ENCODE results near the gene NFATC3.

The NFATC3 gene

DNA sequence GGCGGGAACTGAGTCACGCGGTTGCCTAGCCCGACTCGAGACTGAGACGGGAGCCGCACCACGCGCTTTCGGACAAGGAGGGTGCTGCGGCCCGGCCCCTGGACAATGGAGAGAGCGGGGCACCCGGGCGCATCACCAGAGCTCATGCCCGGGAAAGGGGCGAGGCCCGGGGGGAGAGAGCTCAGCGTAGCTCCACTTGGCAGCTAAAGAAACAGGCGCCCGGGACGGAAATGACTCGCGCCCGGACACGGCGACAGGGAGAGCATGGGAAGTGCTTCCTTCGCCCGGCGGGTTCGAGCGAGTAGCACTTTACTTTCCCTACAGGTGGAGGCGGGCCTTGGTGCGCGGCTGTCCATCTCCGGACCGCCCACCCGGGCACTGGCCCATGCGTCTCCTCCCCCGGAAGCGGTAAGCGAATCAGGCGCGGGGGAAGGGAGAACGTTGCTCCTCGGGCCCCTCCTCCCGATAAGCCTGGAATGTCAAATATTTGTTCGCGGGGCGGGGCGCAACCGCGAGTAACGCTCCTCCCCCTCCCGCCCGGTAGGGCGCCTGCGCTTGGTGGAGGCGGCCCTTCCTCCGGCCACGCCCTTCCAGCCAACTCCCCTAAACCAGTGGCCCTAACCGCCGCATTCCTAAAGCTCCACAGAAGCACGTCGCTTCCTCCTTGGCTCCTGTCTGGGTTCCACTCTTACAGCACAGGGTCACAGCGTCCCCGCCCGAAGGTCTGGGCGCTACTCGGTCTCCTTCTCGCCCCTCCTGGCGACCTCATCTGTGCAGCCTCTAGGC, 152.3 kb downstream of the NFATC3 start:
- H3K27ac ChIP-seq = peak overlapping the region; percentile 59
- H3K36me3 ChIP-seq (ENCODE audit: insufficient read depth) = no peaks in the 10 kb centered on the region
- H3K27me3 ChIP-seq (ENCODE audit: insufficient read depth, low read depth) = no peaks in the 10 kb centered on the region
- H3K4me1 ChIP-seq (ENCODE audit: low read depth, poor library complexity, severe bottlenecking) = peaks cover 26% of the 10 kb centered on the region
- H3K4me2 ChIP-seq = peak overlapping the region; percentile 87
- peak overlapping the region; percentile 71 for H2AFZ ChIP-seq (ENCODE audit: low read depth)
- H3K79me2 ChIP-seq (ENCODE audit: insufficient read depth, low read depth) = no peaks in the 10 kb centered on the region
- no peaks in the 10 kb centered on the region for H4K20me1 ChIP-seq (ENCODE audit: insufficient read depth)
- H3K4me3 ChIP-seq (IDR thresholded peaks at IDR 0.05; ENCODE audit: insufficient read depth, low read depth, low read length) = no peak overlapping the region
- TF ChIP-seq, protein P1, sequence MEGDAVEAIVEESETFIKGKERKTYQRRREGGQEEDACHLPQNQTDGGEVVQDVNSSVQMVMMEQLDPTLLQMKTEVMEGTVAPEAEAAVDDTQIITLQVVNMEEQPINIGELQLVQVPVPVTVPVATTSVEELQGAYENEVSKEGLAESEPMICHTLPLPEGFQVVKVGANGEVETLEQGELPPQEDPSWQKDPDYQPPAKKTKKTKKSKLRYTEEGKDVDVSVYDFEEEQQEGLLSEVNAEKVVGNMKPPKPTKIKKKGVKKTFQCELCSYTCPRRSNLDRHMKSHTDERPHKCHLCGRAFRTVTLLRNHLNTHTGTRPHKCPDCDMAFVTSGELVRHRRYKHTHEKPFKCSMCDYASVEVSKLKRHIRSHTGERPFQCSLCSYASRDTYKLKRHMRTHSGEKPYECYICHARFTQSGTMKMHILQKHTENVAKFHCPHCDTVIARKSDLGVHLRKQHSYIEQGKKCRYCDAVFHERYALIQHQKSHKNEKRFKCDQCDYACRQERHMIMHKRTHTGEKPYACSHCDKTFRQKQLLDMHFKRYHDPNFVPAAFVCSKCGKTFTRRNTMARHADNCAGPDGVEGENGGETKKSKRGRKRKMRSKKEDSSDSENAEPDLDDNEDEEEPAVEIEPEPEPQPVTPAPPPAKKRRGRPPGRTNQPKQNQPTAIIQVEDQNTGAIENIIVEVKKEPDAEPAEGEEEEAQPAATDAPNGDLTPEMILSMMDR (conservative IDR thresholded peaks at IDR 0.05; ENCODE audit: low read depth, low read length) = no peak
- peak overlapping the region; percentile 54; the same call in 1 of the 2 replicates for H3K9ac ChIP-seq

DNA sequence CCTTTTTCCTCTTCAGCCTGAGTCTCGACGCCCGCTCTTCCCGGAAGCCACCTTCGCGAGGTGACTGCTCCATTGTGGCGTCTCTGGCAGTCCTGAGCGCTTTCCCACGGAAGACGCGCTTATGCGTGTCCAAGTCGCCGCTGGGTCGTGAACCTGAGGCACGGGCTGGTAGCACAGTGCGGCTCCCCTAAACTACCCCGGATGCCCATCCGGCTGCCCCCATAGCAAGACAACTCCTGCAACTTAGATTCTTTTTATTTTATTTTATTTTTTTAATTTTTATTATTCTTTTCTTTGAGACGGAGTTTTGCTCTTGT, 152.8 kb downstream of the NFATC3 start:
- Histone ChIP-seq H3K79me2 (ENCODE audit: insufficient read depth, low read depth) (no peaks in the 10 kb centered on the region), H3K27ac (peak overlapping the region; percentile 59), H3K4me2 (peak overlapping the region; percentile 87), H3K4me1 (ENCODE audit: low read depth, poor library complexity, severe bottlenecking) (peaks cover 26% of the 10 kb centered on the region), H2AFZ (ENCODE audit: low read depth) (peak overlapping the region; percentile 38), H3K27me3 (ENCODE audit: insufficient read depth, low read depth) (no peaks in the 10 kb centered on the region), H3K36me3 (ENCODE audit: insufficient read depth) (no peaks in the 10 kb centered on the region), H3K4me3 (IDR thresholded peaks at IDR 0.05; ENCODE audit: insufficient read depth, low read depth, low read length) (no peak overlapping the region), H3K9ac (peak overlapping the region; percentile 54; the same call in 1 of the 2 replicates), H4K20me1 (ENCODE audit: insufficient read depth) (no peaks in the 10 kb centered on the region)
- TF ChIP-seq, protein P1 (conservative IDR thresholded peaks at IDR 0.05; ENCODE audit: low read depth, low read length) = no peak

DNA sequence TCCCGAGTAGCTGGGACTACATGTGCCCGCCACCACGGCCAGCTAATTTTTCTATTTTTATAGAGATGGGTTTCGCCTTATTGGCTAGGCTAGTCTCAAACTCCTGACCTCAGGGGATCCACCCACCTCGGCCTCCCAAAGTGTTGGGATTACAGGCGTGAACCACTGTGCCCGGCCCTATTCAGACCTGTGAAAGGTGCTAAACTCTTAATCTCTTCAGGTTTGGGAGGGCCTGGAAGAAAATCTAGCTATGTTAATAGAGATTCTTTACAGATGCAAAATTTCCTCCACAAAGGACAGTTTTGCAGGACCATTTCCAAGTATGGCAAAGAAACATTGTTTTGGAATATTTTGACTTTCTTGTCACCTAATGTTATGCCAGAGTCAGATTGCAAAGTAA, 156.9 kb downstream of the NFATC3 start:
- TF ChIP-seq, protein P1 (conservative IDR thresholded peaks at IDR 0.05; ENCODE audit: low read depth, low read length) = no peak
- H3K4me2 ChIP-seq = no peak overlapping the region
- H3K79me2 ChIP-seq (ENCODE audit: insufficient read depth, low read depth) = peaks cover 18% of the 10 kb centered on the region
- H2AFZ ChIP-seq (ENCODE audit: low read depth) = no peak overlapping the region
- H3K4me1 ChIP-seq (ENCODE audit: low read depth, poor library complexity, severe bottlenecking) = peaks cover 29% of the 10 kb centered on the region
- no peak overlapping the region for H3K4me3 ChIP-seq (IDR thresholded peaks at IDR 0.05; ENCODE audit: insufficient read depth, low read depth, low read length)
- no peak overlapping the region for H3K9ac ChIP-seq
- H3K27me3 ChIP-seq (ENCODE audit: insufficient read depth, low read depth) = no peaks in the 10 kb centered on the region
- H3K27ac ChIP-seq = no peak overlapping the region
- no peaks in the 10 kb centered on the region for H4K20me1 ChIP-seq (ENCODE audit: insufficient read depth)
- H3K36me3 ChIP-seq (ENCODE audit: insufficient read depth) = no peaks in the 10 kb centered on the region

DNA sequence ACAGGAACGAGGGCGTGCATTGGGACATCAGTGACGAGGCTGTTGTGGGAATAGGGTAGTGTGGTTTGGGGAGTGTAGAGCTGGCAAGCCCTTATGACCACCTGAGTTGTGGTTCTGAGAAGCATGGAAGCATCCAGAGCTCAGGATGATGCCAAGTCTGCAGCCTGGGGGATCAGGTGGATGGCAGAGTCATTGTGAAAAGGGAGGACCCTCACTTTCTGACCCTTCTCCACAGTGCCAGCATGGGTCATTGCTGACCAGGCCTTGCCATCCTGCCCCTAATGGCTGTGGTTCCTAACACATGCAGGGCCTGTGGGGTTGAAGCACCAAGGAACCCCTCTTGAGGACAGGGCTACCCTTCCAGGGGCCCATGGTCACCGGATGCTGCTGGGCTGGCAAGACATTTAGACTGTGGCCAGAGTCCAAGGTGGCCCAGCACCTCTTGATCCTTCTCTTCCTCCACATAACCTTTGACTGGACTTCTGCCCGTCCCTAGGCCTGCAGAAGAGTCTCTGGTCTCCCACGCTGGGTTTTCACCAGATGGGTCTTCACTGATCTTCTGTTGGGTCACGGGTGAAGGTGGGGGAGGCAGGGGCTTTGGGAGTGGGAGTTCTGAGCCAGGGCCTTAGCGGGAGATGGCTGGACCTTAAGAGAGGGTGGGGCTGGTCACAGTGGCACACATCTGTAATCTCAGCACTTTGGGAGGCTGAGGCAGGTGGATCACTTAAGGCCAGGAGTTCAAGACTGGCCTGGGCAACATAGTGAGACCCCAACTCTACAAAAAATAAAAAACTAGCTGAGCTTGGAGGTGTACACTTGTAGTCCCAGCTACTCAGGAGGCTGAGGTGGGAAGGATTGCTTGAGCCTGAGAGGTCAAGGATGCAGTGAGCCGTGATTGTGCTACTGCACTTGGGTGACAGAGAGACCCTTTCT, 158.0 kb downstream of the NFATC3 start:
- Histone ChIP-seq H3K79me2 (ENCODE audit: insufficient read depth, low read depth) (peaks cover 29% of the 10 kb centered on the region), H4K20me1 (ENCODE audit: insufficient read depth) (no peaks in the 10 kb centered on the region), H3K27ac (no peak overlapping the region), H3K4me3 (IDR thresholded peaks at IDR 0.05; ENCODE audit: insufficient read depth, low read depth, low read length) (no peak overlapping the region), H3K27me3 (ENCODE audit: insufficient read depth, low read depth) (no peaks in the 10 kb centered on the region), H3K9ac (no peak overlapping the region), H2AFZ (ENCODE audit: low read depth) (no peak overlapping the region), H3K4me1 (ENCODE audit: low read depth, poor library complexity, severe bottlenecking) (peaks cover 33% of the 10 kb centered on the region), H3K4me2 (no peak overlapping the region), H3K36me3 (ENCODE audit: insufficient read depth) (no peaks in the 10 kb centered on the region)
- TF ChIP-seq, protein P1 (conservative IDR thresholded peaks at IDR 0.05; ENCODE audit: low read depth, low read length) = no peak

All from KMS-11 (cell line).